SK-N-MC (cell line): ENCODE measurements around the gene FNDC3A.
"Not testable (repeated sequence)": the region's sequence is repeated elsewhere in the genome, so short reads cannot be mapped to it uniquely, and the experiment has no call there.

ENCODE experiments used
- DNase-seq: peaks from one replicate; pipeline ENCODE4 v3.0.0-alpha.2; 2011; ENCODE audit warnings: low read depth, low spot score
- H3K27ac ChIP-seq: fragments of 200-600 bp; sonication (generic); 2 replicates; pipeline ENCODE4 v1.5.1; 2016; ENCODE audit warnings: mixed run types
- H3K36me3 ChIP-seq: fragments of 200-600 bp; sonication (generic); 2 replicates; pipeline ENCODE4 v1.6.1; 2017; ENCODE audit warnings: antibody characterized with exemption, low read length, mixed read lengths; ENCODE audit not compliant: insufficient read depth
- H3K4me3 ChIP-seq: fragments of 200-600 bp; sonication (generic); 2 replicates; pipeline ENCODE4 v1.5.1; 2016
- H3K9ac ChIP-seq: fragments of 200-600 bp; sonication (generic); 2 replicates; pipeline ENCODE4 v1.8.0; 2017; ENCODE audit warnings: mixed run types, mixed read lengths; ENCODE audit not compliant: insufficient read length
- H3K9me3 ChIP-seq: fragments of 200-600 bp; sonication (generic); 2 replicates; pipeline ENCODE4 v1.6.1; 2017; ENCODE audit warnings: low read depth, mild to moderate bottlenecking, antibody characterized with exemption, low read length, moderate library complexity, mixed read lengths
- EZH2 ChIP-seq: fragments of 200-600 bp; sonication (generic); IDR thresholded peaks from one replicate; pipeline ENCODE4 v1.6.1; 2017; ENCODE audit warnings: antibody characterized with exemption
- FOXP2 ChIP-seq: optimal IDR thresholded peaks from 2 replicates; pipeline ENCODE3; 2011; ENCODE audit warnings: mild to moderate bottlenecking, moderate library complexity; ENCODE audit not compliant: insufficient read depth; ENCODE audit errors: extremely low read length, control extremely low read depth
- POLR2AphosphoS5 ChIP-seq: IDR thresholded peaks from 2 replicates; pipeline ENCODE4 v1.6.1; 2012; ENCODE audit warnings: mild to moderate bottlenecking, low read depth, low read length, borderline replicate concordance

The FNDC3A gene

DNA sequence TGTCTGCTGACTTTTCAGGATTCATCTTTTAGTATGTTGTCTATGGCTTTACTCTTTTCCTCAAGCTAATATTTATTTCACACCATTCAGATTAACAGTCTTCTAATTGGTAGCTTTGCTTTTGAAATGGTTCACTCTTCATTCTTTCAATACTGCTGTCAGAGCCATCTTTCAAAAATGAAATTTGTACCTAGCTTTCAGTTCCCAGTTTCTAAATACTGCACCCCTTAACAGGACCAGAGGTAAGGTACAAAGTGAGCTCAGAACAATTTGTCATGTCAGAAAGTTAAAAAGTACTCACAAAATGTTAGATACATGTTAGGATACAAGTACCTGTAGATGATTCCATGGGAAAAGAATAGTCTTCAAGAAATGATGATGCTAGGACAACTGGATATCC is 83.0 kb downstream of the FNDC3A start:
- H3K4me3 ChIP-seq, result no peak overlapping the region

DNA sequence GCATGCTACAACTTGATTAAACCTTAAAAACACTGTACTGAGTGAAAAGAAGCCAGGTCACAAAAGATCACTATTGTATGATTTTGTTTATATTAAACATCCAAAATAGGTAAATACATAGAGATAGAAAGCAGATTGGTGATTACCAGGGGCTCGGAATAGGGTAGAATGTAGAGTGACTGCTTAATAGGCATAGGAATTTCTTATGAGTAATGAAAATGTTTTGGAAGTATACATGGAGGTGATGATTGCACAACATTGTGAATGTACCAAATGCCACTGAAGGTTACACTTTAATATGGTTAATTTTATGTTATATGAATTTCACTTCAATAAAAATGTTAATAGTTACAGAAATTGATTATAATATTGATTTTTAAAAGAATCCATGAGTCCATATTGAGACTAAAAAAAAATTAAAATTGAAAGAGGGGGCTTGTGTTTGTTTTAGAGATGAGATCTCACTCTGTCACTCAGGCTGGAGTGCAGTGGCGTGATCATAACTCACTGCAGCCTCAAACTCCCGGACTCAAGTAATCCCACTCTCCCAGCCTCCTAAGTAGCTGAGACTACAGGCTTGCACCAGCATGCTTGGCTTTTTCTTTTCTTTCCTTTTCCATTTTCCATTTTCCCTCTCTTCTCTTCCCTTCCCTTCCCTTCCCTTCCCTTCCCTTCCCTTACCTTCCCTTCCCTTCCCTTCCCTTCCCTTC is 85.1 kb downstream of the FNDC3A start:
- Histone ChIP-seq H3K27ac (no peak overlapping the region), H3K36me3 (no peaks in the 10 kb centered on the region), H3K4me3 (no peak overlapping the region), H3K9ac (no peak overlapping the region), H3K9me3 (no peaks in the 10 kb centered on the region)
- no peak for TF ChIP-seq FOXP2
- no peak for TF ChIP-seq POLR2AphosphoS5
- TF ChIP-seq EZH2, result no peak
- DNase-seq, result no peak

More for the DNA sequence above, 83.0 kb downstream of the FNDC3A start:
- Histone ChIP-seq H3K9me3 (no peaks in the 10 kb centered on the region), H3K27ac (no peak overlapping the region), H3K36me3 (no peaks in the 10 kb centered on the region), H3K9ac (no peak overlapping the region)
- no peak for DNase-seq
- no peak for TF ChIP-seq FOXP2
- no peak for TF ChIP-seq POLR2AphosphoS5
- no peak for TF ChIP-seq EZH2

DNA sequence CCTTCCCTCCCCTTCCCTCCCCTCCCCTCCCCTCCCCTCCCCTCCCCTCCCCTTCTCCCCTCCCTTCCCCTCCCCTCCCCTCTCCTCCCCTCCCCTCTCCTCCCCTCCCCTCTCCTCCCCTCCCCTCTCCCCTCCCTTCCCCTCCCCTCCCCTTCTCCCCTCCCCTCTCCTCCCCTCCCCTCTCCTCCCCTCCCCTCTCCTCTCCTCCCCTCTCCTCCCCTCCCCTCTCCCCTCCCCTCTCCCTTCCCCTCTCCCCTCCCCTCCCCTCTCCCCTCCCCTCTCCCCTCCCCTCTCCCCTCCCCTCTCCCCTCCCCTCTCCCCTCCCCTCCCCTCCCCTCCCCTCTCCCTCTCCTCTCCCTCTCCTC is 85.7 kb downstream of the FNDC3A start:
- not testable (repeated sequence) for DNase-seq, H3K4me3 ChIP-seq, H3K9ac ChIP-seq, H3K36me3 ChIP-seq, H3K9me3 ChIP-seq, H3K27ac ChIP-seq

GRCh38 chr13:49062297-49062896 is 86.7 kb downstream of the FNDC3A start:
- H3K9me3 ChIP-seq, result no peaks in the 10 kb centered on the region
- no peaks in the 10 kb centered on the region for H3K36me3 ChIP-seq
- no peak overlapping the region for H3K9ac ChIP-seq
- H3K4me3 ChIP-seq, result no peak overlapping the region
- H3K27ac ChIP-seq, result no peak overlapping the region
- DNase-seq, result no peak
- no peak for TF ChIP-seq FOXP2
- no peak for TF ChIP-seq EZH2
- no peak for TF ChIP-seq POLR2AphosphoS5

DNA sequence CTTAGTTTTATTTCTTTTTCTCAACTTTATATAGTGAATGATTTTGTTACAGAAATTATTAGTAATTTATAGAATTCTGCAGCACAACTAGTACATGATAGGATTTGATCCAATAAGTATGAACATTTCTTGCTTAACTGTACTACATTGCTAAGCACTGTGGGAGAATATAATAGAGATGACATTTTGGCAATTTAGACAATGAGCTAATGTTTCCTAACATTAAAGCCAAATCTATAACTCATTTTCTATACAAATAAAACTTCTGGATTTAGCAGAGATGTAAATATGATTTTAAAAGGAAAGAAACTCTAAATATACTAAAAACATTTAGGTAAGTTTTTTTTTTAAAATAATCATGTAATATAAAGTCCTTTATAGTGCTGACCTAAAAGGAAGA is 87.3 kb downstream of the FNDC3A start:
- DNase-seq, result no peak
- Histone ChIP-seq H3K9me3 (no peaks in the 10 kb centered on the region), H3K4me3 (no peak overlapping the region), H3K9ac (no peak overlapping the region), H3K36me3 (no peaks in the 10 kb centered on the region), H3K27ac (peak overlapping the region; percentile 54; the same call in 1 of the 2 replicates)
- TF ChIP-seq POLR2AphosphoS5, result no peak
- no peak for TF ChIP-seq EZH2
- no peak for TF ChIP-seq FOXP2

DNA sequence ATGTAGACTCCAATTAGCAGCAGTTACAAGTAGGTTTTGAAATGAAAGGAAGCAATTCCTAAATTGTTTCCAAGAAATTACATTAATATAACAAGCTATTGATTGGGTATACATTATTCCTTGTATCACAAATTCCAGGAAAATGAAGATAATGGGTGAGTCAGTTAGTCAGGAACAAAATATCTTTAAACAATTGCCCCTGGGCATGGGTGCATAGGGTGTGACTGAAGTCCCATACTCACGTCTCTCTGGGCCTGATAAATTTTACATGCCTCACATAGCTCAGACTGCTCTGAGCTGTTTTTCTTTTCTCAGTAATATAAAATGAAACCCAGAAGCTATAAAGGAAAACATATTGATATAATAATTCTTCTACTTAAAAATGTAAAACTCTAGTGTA is 87.8 kb downstream of the FNDC3A start:
- no peak overlapping the region for H3K9ac ChIP-seq
- H3K27ac ChIP-seq, result peak overlapping the region; percentile 54; the same call in 1 of the 2 replicates
- TF ChIP-seq FOXP2, result no peak
- TF ChIP-seq EZH2, result no peak
- TF ChIP-seq POLR2AphosphoS5, result no peak
- H3K36me3 ChIP-seq, result no peaks in the 10 kb centered on the region
- no peaks in the 10 kb centered on the region for H3K9me3 ChIP-seq
- H3K4me3 ChIP-seq, result no peak overlapping the region
- DNase-seq, result no peak

DNA sequence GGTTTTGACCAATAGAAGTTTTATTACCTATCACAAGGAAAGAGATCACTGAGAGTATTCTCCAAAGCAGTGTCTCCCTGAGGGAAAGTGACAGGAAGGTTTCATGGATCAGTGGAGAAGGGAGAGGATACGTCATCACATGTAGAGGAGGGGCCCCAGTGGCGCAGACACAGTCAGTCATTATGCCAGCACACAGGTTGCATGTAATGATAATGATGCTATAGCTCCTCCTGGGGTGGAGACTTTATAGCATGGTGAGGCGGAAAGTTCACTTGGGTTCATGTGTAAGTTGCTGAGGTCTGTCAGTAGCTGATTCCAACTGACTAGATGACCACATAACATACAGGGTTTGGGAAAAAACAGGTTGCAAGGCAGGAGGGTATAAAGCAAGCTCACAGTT is 88.8 kb downstream of the FNDC3A start:
- TF ChIP-seq FOXP2, result no peak
- TF ChIP-seq EZH2, result no peak
- TF ChIP-seq POLR2AphosphoS5, result no peak
- H3K36me3 ChIP-seq, result no peaks in the 10 kb centered on the region

DNA sequence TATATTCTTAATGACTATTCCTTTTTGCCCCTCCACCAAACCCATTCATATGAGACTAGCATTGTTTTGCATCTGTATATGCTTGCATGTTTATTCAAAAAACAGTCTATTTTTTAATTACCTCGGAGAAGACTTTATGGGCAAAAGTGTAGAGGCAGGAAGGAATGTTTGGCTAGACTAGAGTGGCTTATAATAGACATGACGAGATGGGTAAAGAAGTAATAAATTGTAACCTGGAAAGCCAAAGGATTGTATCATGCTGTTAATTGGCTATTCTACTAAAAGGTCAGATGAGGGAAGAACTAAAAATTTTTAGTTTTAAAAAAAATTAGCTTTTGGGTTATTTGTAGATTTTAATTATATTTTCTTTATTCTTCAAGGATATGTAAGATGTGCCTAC is 91.1 kb downstream of the FNDC3A start:
- H3K36me3 ChIP-seq, result no peaks in the 10 kb centered on the region
- H3K9ac ChIP-seq, result no peak overlapping the region
- no peak overlapping the region for H3K27ac ChIP-seq
- no peaks in the 10 kb centered on the region for H3K9me3 ChIP-seq
- TF ChIP-seq EZH2 (no peak), FOXP2 (no peak), POLR2AphosphoS5 (no peak)
- no peak overlapping the region for H3K4me3 ChIP-seq
- no peak for DNase-seq

More for the DNA sequence above, 88.8 kb downstream of the FNDC3A start:
- DNase-seq, result no peak
- Histone ChIP-seq H3K9me3 (no peaks in the 10 kb centered on the region), H3K4me3 (no peak overlapping the region), H3K9ac (no peak overlapping the region), H3K27ac (no peak overlapping the region)

DNA sequence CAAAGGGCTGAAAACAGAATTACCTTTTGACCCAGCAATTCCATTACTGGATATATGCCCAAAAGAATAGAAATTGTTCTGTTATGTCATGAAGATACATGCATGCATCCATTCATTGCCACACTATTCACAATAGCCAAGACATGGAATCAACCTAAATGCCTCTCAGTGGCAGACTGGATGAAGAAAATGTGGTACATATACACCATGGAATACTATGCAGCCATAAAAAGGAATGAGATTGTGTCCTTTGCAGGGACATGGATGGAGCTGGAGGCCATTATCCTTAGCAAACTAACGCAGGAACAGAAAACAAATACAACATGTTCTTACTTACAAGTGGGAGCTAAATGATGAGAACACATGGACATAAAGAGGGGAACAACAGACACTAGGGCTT is 92.8 kb downstream of the FNDC3A start:
- not testable (repeated sequence) for H3K4me3 ChIP-seq, H3K9ac ChIP-seq, DNase-seq, H3K27ac ChIP-seq, H3K9me3 ChIP-seq, H3K36me3 ChIP-seq

DNA sequence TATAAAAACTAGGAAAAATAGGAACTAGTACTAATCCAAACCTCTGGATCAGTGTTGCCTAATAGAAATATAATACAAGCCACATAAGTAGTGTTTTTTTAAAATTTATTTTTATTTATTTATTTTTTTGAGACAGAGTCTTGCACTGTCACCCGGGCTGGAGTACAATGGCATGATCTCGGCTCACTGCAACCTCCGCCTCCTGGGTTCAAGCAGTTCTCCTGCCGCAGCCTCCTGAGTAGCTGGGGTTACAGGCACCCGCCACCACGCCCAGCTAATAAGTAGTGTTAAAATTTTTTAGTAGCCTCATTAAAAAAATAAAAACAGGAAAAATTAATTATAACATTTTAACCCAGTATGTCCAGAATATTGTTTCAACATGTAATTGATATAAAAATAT is 94.3 kb downstream of the FNDC3A start:
- not testable (repeated sequence) for DNase-seq, H3K9me3 ChIP-seq, H3K36me3 ChIP-seq, H3K4me3 ChIP-seq, H3K9ac ChIP-seq, H3K27ac ChIP-seq
